Prostate gland (tissue), 2 donors: Measurements from ENCODE around the gene NOX3. TPM values are rescaled to one million over a fixed set of nuclear protein-coding genes. Genes with fewer than 3 reads are reported as not detected.

ENCODE experiments used
- DNase-seq: peaks from one replicate; pipeline ENCODE4 v3.0.0-alpha.2; 2019; ENCODE audit warnings: low spot score
- H3K27ac ChIP-seq, 2 donors: fragments of 200-600 bp; sonication (generic); 2 replicates each; pipeline ENCODE4 v1.5.1; 2017 to 2019
- H3K27me3 ChIP-seq: fragments of 200-600 bp; sonication (generic); replicated peaks from 2 replicates; pipeline ENCODE4 v1.5.1; 2019; ENCODE audit not compliant: insufficient read depth
- H3K36me3 ChIP-seq, 2 donors: fragments of 200-600 bp; sonication (generic); 1 replicate in 1 of 2; 2 replicates in 1 of 2; pipeline versions ENCODE4 v1.5.1 to v1.8.1; 2017 to 2019
- H3K4me1 ChIP-seq: fragments of 200-600 bp; sonication (generic); replicated peaks from 2 replicates; pipeline ENCODE4 v1.5.1; 2019
- H3K4me3 ChIP-seq, 2 donors: fragments of 200-600 bp; sonication (generic); 2 replicates each; pipeline ENCODE4 v1.5.1; 2017 to 2019
- H3K9me3 ChIP-seq: fragments of 200-600 bp; sonication (generic); 2 replicates; pipeline ENCODE4 v1.5.1; 2017
- CTCF ChIP-seq, 4 experiments: fragments of 200-600 bp in 2 of 4; fragments of 450-650 bp in 2 of 4; sonication (generic) in 2 of 4; IDR thresholded peaks; 1 replicate in 3 of 4; 2 replicates in 1 of 4; pipeline ENCODE4 v1.5.1; 2016 to 2019; ENCODE audit warnings: antibody characterized with exemption in 4 of 4, mild to moderate bottlenecking in 2 of 4, moderate library complexity in 2 of 4
- POLR2A ChIP-seq: fragments of 450-650 bp; IDR thresholded peaks from one replicate; pipeline ENCODE4 v1.6.1; 2016; ENCODE audit warnings: antibody characterized with exemption, mild to moderate bottlenecking
- POLR2AphosphoS5 ChIP-seq: sonication (generic); formaldehyde crosslinking; IDR thresholded peaks from one replicate; pipeline ENCODE4 v1.6.1; 2017; ENCODE audit warnings: antibody characterized with exemption
- WGBS: methylation state at CpG from one replicate; pipeline ENCODE4 v1.1.5; 2018; 5-methylcytosine and 5-hydroxymethylcytosine counted together
- intact Hi-C: fragments of 100-400 bp; cut with DNase I; formaldehyde crosslinking; loops from one replicate; pipeline ENCODE4 v1.14.2; 2022
- total RNA-seq, 2 donors: library from RNA; depleted of rRNA; stranded (reverse); fragments of >200 nt; gene quantifications; one replicate each; pipeline ENCODE4 v1.1.0, GENCODE V29; 2016

The NOX3 gene
- total RNA-seq, 2 donors from 2014 or later, result not detected

DNA sequence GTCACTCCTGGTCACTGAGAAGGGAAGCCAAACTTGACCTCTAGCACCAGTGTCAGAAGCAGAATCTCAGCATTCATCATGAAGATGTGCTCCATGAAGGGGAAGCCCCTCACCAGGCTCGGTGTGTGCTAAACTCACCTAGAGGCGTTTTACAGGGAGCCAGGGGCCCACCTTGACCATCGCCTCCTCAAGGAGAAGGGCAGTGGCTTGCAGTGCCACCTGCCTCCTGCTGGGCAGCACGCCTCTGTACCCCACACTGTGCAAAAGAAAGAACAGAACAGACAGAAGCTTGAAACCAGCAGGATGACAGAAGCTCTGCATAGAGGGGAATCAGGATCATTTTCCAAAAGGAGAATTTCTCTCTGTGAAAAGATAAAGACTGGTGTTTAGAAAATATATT, 39.7 kb downstream of the NOX3 start:
- no peaks in the 10 kb centered on the region for H3K36me3 ChIP-seq
- H3K27ac ChIP-seq, result no peak overlapping the region
- no peak for DNase-seq
- TF ChIP-seq POLR2A, result no peak
- TF ChIP-seq CTCF (IDR thresholded peaks at IDR 0.05), result no peak
- no peak for TF ChIP-seq POLR2AphosphoS5
- intact Hi-C loops, result no loop called here
- no peaks in the 10 kb centered on the region for H3K27me3 ChIP-seq
- H3K4me1 ChIP-seq, result no peaks in the 10 kb centered on the region
- H3K9me3 ChIP-seq, result no peaks in the 10 kb centered on the region
- 93% methylated on average over 4 of the region's 4 CpGs for WGBS
- H3K4me3 ChIP-seq, result no peak overlapping the region

- H3K4me3 ChIP-seq, result no peak overlapping the region
- 90% methylated on average over 3 of the region's 3 CpGs for WGBS
- intact Hi-C loops, result no loop called here
- no peak overlapping the region for H3K27ac ChIP-seq
- DNase-seq, result no peak
- H3K9me3 ChIP-seq, result no peaks in the 10 kb centered on the region
- no peaks in the 10 kb centered on the region for H3K4me1 ChIP-seq
- TF ChIP-seq CTCF (IDR thresholded peaks at IDR 0.05) (no peak), POLR2A (no peak), POLR2AphosphoS5 (no peak)
- no peaks in the 10 kb centered on the region for H3K27me3 ChIP-seq
- H3K36me3 ChIP-seq, result no peaks in the 10 kb centered on the region
These were observed 41.6 kb downstream of the NOX3 start for GRCh38 chr6:155414049-155414448.

DNA sequence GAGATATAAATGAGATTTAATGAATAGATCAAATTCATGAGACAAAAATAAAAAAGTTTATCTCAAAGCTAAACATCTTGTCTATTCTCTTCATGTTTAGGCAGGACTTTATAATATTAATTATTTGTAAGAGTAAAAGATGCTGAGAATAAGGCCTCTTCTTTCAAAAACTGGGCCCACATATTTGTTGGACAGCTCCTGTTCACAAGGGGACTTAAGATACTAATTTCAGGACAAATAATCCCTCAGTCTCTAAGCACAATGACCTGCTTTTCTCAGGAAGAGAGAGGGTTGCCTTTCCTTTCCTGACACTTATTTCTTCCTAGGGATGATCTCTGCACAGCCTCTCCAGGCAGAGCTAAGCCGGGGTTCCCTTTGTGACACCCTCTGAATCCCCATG, 43.3 kb downstream of the NOX3 start:
- intact Hi-C loops, result no loop called here
- WGBS, result 96% methylated on average over 1 of the region's 1 CpG
- no peak for TF ChIP-seq POLR2AphosphoS5
- no peak for TF ChIP-seq POLR2A
- no peak for TF ChIP-seq CTCF (IDR thresholded peaks at IDR 0.05)
- H3K9me3 ChIP-seq, result no peaks in the 10 kb centered on the region
- DNase-seq, result no peak
- no peak overlapping the region for H3K27ac ChIP-seq
- H3K4me3 ChIP-seq, result no peak overlapping the region
- H3K4me1 ChIP-seq, result no peaks in the 10 kb centered on the region
- H3K27me3 ChIP-seq, result no peaks in the 10 kb centered on the region
- H3K36me3 ChIP-seq, result no peaks in the 10 kb centered on the region

GRCh38 chr6:155411154-155412052, 44.2 kb downstream of the NOX3 start:
- WGBS, result 81% methylated on average over 10 of the region's 10 CpGs
- TF ChIP-seq POLR2AphosphoS5 (no peak), POLR2A (no peak), CTCF (IDR thresholded peaks at IDR 0.05) (no peak)
- intact Hi-C loops, result no loop called here
- H3K27ac ChIP-seq, result no peak overlapping the region
- no peaks in the 10 kb centered on the region for H3K27me3 ChIP-seq
- DNase-seq, result no peak
- H3K36me3 ChIP-seq, result no peaks in the 10 kb centered on the region
- no peak overlapping the region for H3K4me3 ChIP-seq
- no peaks in the 10 kb centered on the region for H3K4me1 ChIP-seq
- no peaks in the 10 kb centered on the region for H3K9me3 ChIP-seq

DNA sequence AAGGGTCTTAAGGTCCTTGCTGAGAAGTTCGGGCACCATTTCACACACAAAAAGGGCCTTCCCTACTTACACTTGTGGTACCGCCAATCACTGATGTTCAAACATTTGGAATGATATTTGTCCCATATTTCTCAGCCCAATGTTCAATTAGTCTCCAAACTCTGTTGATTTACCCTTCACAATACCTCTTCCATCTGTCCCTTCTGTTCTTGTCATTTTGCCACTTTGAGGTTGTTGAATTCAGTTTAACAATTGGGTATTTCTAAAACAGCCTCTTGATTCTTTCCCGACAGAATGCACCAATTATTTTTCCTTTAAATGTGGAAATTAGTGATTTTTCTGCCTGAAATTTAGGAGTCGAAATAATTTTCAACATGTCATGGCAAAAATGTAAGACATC, 46.2 kb downstream of the NOX3 start:
- no peak for TF ChIP-seq POLR2AphosphoS5
- no peak for TF ChIP-seq POLR2A
- TF ChIP-seq CTCF (IDR thresholded peaks at IDR 0.05), result no peak
- no peak for DNase-seq
- Histone ChIP-seq H3K27me3 (no peaks in the 10 kb centered on the region), H3K9me3 (no peaks in the 10 kb centered on the region), H3K4me3 (no peak overlapping the region), H3K27ac (no peak overlapping the region), H3K36me3 (no peaks in the 10 kb centered on the region), H3K4me1 (no peaks in the 10 kb centered on the region)
- intact Hi-C loops, result no loop called here
- WGBS, result 95% methylated on average over 4 of the region's 4 CpGs
